Measurements from ENCODE around the gene ACOXL.

Gene ACOXL

GRCh38 chr2:111143843-111144198 lies 411.4 kb downstream of the ACOXL start:
- TF ChIP-seq CTCF (IDR thresholded peaks at IDR 0.05), result no peak
- Histone ChIP-seq H3K27ac (no peak overlapping the region), H3K36me3 (ENCODE audit: control insufficient read depth, insufficient read depth, low read length) (no peaks in the 10 kb centered on the region), H3K9me3 (ENCODE audit: control insufficient read depth, low read length) (no peaks in the 10 kb centered on the region), H2AFZ (no peak overlapping the region), H3K9ac (no peak overlapping the region), H3K4me3 (ENCODE audit: low read depth, low read length) (no peak overlapping the region), H3K4me1 (peaks cover 6% of the 10 kb centered on the region), H3K4me2 (ENCODE audit: low read length) (no peak overlapping the region), H3K79me2 (peaks cover 20% of the 10 kb centered on the region), H3K27me3 (ENCODE audit: control insufficient read depth, insufficient read depth, low read length) (no peaks in the 10 kb centered on the region)

DNA sequence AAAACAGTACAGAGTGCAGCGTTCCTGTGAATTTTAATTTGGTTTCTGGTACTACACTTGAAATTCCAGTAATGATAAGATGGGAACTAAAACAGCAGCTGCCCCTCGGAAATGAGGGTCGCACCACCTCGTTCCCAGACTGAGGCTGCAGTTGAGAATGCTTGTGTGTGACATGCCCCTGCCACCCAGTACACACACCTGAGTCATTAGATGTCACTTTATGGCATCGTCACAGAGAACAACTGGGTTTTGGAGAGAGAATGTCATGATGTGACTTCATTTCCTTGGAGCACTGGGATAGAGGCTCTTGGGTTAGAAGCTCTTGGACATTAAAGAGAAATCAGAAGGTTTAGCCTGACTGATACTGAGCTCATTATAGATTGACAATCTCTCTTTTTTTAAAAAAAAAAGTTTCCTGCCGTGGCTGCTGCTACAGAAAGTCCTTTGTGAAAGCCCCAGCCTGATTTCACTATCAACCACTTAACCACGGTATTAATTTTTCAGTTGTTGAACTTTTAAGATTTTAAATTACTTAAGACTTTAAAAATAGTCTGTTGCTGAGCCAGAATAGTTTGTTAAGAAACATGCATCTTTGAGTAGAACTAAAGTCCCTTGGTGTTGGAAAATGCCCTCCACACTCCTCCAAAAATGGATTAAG lies 412.9 kb downstream of the ACOXL start:
- Histone ChIP-seq H3K4me3 (ENCODE audit: low read depth, low read length) (no peak overlapping the region), H3K27ac (no peak overlapping the region), H3K4me1 (peaks cover 4% of the 10 kb centered on the region), H3K27me3 (ENCODE audit: control insufficient read depth, insufficient read depth, low read length) (no peaks in the 10 kb centered on the region), H3K9ac (no peak overlapping the region), H3K36me3 (ENCODE audit: control insufficient read depth, insufficient read depth, low read length) (no peaks in the 10 kb centered on the region), H3K4me2 (ENCODE audit: low read length) (no peak overlapping the region), H3K9me3 (ENCODE audit: control insufficient read depth, low read length) (no peaks in the 10 kb centered on the region), H3K79me2 (peaks cover 18% of the 10 kb centered on the region), H2AFZ (no peak overlapping the region)
- TF ChIP-seq CTCF (IDR thresholded peaks at IDR 0.05), result no peak

DNA sequence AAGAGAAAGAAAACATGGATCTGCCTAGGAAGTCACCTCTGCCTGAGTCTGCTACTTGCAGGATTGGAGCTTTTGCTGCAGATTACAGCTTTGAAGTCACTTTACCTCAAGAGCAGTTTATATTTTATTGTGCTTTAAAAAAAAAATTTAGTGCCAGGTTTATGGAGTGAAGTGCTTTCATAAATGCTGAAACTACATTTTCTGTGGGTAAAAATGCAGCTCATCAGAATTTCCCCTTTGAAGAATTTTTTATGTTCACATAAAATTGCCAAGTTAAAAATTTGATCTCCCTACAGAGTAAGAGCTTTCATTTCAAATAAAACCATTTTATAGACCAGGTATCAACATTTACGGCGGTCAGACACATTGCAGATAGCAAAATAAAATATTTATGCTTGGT lies 413.6 kb downstream of the ACOXL start:
- no peaks in the 10 kb centered on the region for H3K27me3 ChIP-seq (ENCODE audit: control insufficient read depth, insufficient read depth, low read length)
- no peak overlapping the region for H2AFZ ChIP-seq
- no peaks in the 10 kb centered on the region for H3K36me3 ChIP-seq (ENCODE audit: control insufficient read depth, insufficient read depth, low read length)
- TF ChIP-seq CTCF (IDR thresholded peaks at IDR 0.05), result no peak
- H3K4me3 ChIP-seq (ENCODE audit: low read depth, low read length), result no peak overlapping the region
- no peaks in the 10 kb centered on the region for H3K9me3 ChIP-seq (ENCODE audit: control insufficient read depth, low read length)
- H3K9ac ChIP-seq, result no peak overlapping the region
- no peak overlapping the region for H3K4me2 ChIP-seq (ENCODE audit: low read length)
- H3K79me2 ChIP-seq, result peaks cover 18% of the 10 kb centered on the region
- peaks cover 4% of the 10 kb centered on the region for H3K4me1 ChIP-seq
- H3K27ac ChIP-seq, result no peak overlapping the region

DNA sequence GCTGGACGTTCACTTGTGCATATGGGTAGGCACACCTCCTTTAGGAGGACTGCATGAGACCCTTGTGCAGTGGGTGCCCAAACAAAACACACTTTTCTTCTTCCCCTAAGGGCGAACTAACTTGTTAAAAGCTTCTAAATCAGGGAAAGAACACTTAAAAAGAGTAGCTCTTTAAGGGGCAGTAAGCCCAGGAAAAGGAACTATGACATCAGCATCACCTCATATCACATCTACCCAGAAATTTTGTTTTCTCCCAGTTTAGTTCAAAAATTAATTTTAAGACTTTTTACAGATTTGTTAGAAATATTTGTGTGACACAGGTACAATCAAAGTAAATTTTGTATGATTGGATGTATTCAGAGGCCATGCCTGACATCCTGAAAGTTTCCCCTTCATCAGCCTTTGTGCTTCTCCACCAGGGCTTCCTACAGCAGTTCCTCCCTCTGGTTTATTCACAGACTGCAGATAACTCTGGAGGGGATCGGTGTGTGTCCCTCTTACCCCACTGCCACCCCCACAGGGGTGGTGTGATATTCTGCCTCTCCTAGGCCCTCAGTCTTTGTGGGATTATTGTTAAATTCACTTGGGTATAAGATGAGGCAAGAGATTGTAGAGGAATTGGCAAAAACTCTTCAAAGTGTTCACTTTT lies 416.0 kb downstream of the ACOXL start:
- Histone ChIP-seq H3K4me2 (ENCODE audit: low read length) (no peak overlapping the region), H3K79me2 (peaks cover 25% of the 10 kb centered on the region), H3K27ac (peak overlapping the region; percentile 31), H3K36me3 (ENCODE audit: control insufficient read depth, insufficient read depth, low read length) (no peaks in the 10 kb centered on the region), H3K27me3 (ENCODE audit: control insufficient read depth, insufficient read depth, low read length) (no peaks in the 10 kb centered on the region), H3K4me3 (ENCODE audit: low read depth, low read length) (no peak overlapping the region), H3K9ac (no peak overlapping the region), H3K9me3 (ENCODE audit: control insufficient read depth, low read length) (no peaks in the 10 kb centered on the region), H3K4me1 (peaks cover 4% of the 10 kb centered on the region), H2AFZ (no peak overlapping the region)
- TF ChIP-seq CTCF (IDR thresholded peaks at IDR 0.05), result no peak

DNA sequence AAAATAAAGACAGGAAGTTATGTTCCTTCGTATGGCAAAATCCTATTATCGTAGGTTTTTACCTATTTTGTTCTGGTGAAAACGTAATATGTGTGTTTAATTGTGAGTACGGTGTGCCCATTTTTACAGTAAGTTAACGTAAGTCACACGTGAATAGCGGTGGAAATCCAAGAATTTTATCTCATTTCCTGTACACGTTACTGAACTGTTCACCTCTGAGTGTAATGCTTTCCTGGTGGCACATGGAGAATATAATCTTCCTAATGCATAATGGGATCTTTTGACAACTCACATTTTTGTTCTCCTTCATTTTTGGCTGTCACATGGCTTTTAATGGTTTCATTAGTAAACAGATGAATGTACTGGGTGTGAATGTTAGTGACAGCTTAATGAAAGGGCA lies 416.6 kb downstream of the ACOXL start:
- Histone ChIP-seq H3K9ac (no peak overlapping the region), H3K9me3 (ENCODE audit: control insufficient read depth, low read length) (no peaks in the 10 kb centered on the region), H3K4me3 (ENCODE audit: low read depth, low read length) (no peak overlapping the region), H3K27me3 (ENCODE audit: control insufficient read depth, insufficient read depth, low read length) (no peaks in the 10 kb centered on the region), H3K36me3 (ENCODE audit: control insufficient read depth, insufficient read depth, low read length) (no peaks in the 10 kb centered on the region), H3K27ac (no peak overlapping the region), H2AFZ (no peak overlapping the region), H3K4me1 (peaks cover 4% of the 10 kb centered on the region), H3K79me2 (peaks cover 27% of the 10 kb centered on the region), H3K4me2 (ENCODE audit: low read length) (no peak overlapping the region)
- no peak for TF ChIP-seq CTCF (IDR thresholded peaks at IDR 0.05)
